ENCODE measurements around the gene LEPR.

DNA sequence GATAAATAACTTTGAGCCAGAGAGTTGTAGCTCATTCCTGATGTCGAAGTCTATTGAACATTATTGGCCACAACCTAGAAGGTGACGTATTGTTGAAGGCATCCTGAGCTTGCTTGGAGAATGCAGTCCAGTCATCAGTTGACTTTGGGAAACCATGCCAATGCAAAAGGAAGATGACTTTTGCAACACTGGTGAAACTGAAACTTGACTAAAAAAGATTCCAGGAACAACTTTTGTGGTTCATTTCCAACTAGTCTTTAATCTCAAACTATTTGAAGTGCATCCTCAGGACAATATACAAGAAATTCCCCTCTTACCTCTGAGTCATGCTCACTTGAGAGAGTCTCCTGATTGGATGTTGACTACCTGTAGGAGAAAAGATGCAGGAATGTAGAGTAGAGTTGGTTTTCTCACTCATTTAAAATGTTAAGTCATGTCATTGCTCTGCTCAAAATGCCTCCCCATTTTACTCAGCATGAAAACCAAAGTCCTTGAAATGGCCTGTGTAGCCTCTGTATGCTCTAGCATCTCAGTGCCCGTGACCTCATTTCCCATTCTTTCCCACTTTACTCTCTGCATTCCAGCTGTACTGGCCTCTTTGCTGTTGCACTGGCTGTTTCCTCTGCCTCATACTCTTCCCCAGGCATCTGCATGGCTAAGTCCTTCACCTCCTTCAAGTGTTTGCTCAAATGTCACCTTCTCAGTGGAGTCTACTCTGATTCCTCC lies 24.4 kb upstream of the LEPR start:
- TF ChIP-seq, protein P1, sequence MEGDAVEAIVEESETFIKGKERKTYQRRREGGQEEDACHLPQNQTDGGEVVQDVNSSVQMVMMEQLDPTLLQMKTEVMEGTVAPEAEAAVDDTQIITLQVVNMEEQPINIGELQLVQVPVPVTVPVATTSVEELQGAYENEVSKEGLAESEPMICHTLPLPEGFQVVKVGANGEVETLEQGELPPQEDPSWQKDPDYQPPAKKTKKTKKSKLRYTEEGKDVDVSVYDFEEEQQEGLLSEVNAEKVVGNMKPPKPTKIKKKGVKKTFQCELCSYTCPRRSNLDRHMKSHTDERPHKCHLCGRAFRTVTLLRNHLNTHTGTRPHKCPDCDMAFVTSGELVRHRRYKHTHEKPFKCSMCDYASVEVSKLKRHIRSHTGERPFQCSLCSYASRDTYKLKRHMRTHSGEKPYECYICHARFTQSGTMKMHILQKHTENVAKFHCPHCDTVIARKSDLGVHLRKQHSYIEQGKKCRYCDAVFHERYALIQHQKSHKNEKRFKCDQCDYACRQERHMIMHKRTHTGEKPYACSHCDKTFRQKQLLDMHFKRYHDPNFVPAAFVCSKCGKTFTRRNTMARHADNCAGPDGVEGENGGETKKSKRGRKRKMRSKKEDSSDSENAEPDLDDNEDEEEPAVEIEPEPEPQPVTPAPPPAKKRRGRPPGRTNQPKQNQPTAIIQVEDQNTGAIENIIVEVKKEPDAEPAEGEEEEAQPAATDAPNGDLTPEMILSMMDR (IDR thresholded peaks at IDR 0.05 in 8 of 11, conservative IDR thresholded peaks at IDR 0.05 in 3 of 11): no peak
- no peak for TF ChIP-seq POLR2A (IDR thresholded peaks at IDR 0.05)
- no peak for TF ChIP-seq POLR2AphosphoS5 (IDR thresholded peaks at IDR 0.05)
